ENCODE measurements around the gene PRDM16. TPM values are rescaled to one million over a fixed set of nuclear protein-coding genes. Genes with fewer than 3 reads are reported as not detected.

Gene PRDM16
- polyA plus RNA-seq, 1 of the 3 experiments (the other 2 are of a cell fraction) = not detected

- H3K4me3 ChIP-seq (ENCODE audit: low read depth in 2 of 2, low read length in 1 of 2) = no peak overlapping the region
- H3K9ac ChIP-seq = no peak overlapping the region
- POLR2A ChIA-PET = no interaction called here
- CTCF ChIA-PET = no interaction called here
- no peaks in the 10 kb centered on the region for H3K4me1 ChIP-seq (ENCODE audit: control insufficient read depth in 1 of 2, insufficient read depth in 2 of 2, low read depth in 1 of 2, low read length in 1 of 2)
- H3K9me2 ChIP-seq = no peaks in the 10 kb centered on the region
- H3F3A ChIP-seq (replicated peaks; ENCODE audit: insufficient read depth) = no peaks in the 10 kb centered on the region
- no peak overlapping the region for H3K27ac ChIP-seq (ENCODE audit: low read depth in 2 of 2, low read length in 1 of 2)
- H3K79me2 ChIP-seq (ENCODE audit: insufficient read depth) = no peaks in the 10 kb centered on the region
- H2AFZ ChIP-seq (ENCODE audit: low read depth) = no peak overlapping the region
- H3K27me3 ChIP-seq (ENCODE audit: insufficient read depth) = peaks cover 35% of the 10 kb centered on the region
- no peaks in the 10 kb centered on the region for H4K20me1 ChIP-seq (ENCODE audit: insufficient read depth)
- TF ChIP-seq, protein P1, sequence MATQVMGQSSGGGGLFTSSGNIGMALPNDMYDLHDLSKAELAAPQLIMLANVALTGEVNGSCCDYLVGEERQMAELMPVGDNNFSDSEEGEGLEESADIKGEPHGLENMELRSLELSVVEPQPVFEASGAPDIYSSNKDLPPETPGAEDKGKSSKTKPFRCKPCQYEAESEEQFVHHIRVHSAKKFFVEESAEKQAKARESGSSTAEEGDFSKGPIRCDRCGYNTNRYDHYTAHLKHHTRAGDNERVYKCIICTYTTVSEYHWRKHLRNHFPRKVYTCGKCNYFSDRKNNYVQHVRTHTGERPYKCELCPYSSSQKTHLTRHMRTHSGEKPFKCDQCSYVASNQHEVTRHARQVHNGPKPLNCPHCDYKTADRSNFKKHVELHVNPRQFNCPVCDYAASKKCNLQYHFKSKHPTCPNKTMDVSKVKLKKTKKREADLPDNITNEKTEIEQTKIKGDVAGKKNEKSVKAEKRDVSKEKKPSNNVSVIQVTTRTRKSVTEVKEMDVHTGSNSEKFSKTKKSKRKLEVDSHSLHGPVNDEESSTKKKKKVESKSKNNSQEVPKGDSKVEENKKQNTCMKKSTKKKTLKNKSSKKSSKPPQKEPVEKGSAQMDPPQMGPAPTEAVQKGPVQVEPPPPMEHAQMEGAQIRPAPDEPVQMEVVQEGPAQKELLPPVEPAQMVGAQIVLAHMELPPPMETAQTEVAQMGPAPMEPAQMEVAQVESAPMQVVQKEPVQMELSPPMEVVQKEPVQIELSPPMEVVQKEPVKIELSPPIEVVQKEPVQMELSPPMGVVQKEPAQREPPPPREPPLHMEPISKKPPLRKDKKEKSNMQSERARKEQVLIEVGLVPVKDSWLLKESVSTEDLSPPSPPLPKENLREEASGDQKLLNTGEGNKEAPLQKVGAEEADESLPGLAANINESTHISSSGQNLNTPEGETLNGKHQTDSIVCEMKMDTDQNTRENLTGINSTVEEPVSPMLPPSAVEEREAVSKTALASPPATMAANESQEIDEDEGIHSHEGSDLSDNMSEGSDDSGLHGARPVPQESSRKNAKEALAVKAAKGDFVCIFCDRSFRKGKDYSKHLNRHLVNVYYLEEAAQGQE (IDR thresholded peaks at IDR 0.05; ENCODE audit: low read depth, low read length) = no peak
- TF ChIP-seq, protein P2, sequence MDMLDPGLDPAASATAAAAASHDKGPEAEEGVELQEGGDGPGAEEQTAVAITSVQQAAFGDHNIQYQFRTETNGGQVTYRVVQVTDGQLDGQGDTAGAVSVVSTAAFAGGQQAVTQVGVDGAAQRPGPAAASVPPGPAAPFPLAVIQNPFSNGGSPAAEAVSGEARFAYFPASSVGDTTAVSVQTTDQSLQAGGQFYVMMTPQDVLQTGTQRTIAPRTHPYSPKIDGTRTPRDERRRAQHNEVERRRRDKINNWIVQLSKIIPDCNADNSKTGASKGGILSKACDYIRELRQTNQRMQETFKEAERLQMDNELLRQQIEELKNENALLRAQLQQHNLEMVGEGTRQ (IDR thresholded peaks at IDR 0.05; ENCODE audit: borderline replicate concordance, low read depth, low read length) = no peak
- TF ChIP-seq SIN3A (IDR thresholded peaks at IDR 0.05; ENCODE audit: borderline replicate concordance, low read depth, low read length) = no peak
- TF ChIP-seq FOXM1 (IDR thresholded peaks at IDR 0.05; ENCODE audit: low read depth) = no peak
- H3K36me3 ChIP-seq (replicated peaks in 1 of 2; ENCODE audit: control insufficient read depth in 1 of 2, insufficient read depth in 2 of 2, low read length in 1 of 2) = no peaks in the 10 kb centered on the region
- no peaks in the 10 kb centered on the region for H3K9me3 ChIP-seq
- no peak overlapping the region for H3K4me2 ChIP-seq
- 0% methylated on average over 4 of the region's 12 CpGs for WGBS (ENCODE audit: low lambda C conversion rate)
- DNase-seq = no peak
These were observed 226.8 kb downstream of the PRDM16 start for GRCh38 chr1:3295846-3296245.

DNA sequence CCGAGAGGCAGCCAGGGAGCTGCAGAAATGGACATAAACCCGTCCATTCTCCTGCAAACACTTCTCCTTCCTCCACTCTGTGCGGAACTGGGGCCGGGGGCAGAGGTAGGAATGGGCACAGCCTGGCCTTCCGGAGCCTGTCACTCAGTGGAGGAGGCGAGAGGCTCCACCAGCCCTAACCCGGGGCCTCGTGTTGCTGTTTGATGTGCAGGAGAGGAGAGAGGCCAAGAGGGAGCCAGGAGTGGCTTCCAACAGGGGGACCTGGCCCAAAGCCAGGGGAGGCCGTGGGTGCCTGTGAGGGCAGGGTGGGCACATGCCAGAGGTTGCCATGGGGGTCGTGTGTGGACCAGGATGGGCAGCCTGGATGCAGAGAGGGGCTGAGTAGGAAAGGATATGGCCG is 227.3 kb downstream of the PRDM16 start:
- POLR2A ChIA-PET = no interaction called here
- WGBS (ENCODE audit: low lambda C conversion rate) = 10% methylated on average over 11 of the region's 11 CpGs
- Histone ChIP-seq H3F3A (replicated peaks; ENCODE audit: insufficient read depth) (no peaks in the 10 kb centered on the region), H3K4me2 (no peak overlapping the region), H3K79me2 (ENCODE audit: insufficient read depth) (no peaks in the 10 kb centered on the region), H3K4me1 (ENCODE audit: control insufficient read depth in 1 of 2, insufficient read depth in 2 of 2, low read depth in 1 of 2, low read length in 1 of 2) (no peaks in the 10 kb centered on the region), H4K20me1 (ENCODE audit: insufficient read depth) (no peaks in the 10 kb centered on the region), H2AFZ (ENCODE audit: low read depth) (no peak overlapping the region), H3K27me3 (ENCODE audit: insufficient read depth) (peaks cover 34% of the 10 kb centered on the region), H3K9me3 (no peaks in the 10 kb centered on the region), H3K9me2 (no peaks in the 10 kb centered on the region), H3K4me3 (ENCODE audit: low read depth in 2 of 2, low read length in 1 of 2) (no peak overlapping the region), H3K27ac (ENCODE audit: low read depth in 2 of 2, low read length in 1 of 2) (no peak overlapping the region), H3K9ac (no peak overlapping the region), H3K36me3 (replicated peaks in 1 of 2; ENCODE audit: control insufficient read depth in 1 of 2, insufficient read depth in 2 of 2, low read length in 1 of 2) (no peaks in the 10 kb centered on the region)
- TF ChIP-seq ELF1 (IDR thresholded peaks at IDR 0.05) = no peak
- CTCF ChIA-PET = no interaction called here
- DNase-seq = no peak

- no peak overlapping the region for H2AFZ ChIP-seq (ENCODE audit: low read depth)
- ChIA-PET CTCF (no interaction called here), POLR2A (no interaction called here)
- H3K4me2 ChIP-seq = no peak overlapping the region
- no peaks in the 10 kb centered on the region for H4K20me1 ChIP-seq (ENCODE audit: insufficient read depth)
- H3K4me1 ChIP-seq (ENCODE audit: control insufficient read depth in 1 of 2, insufficient read depth in 2 of 2, low read depth in 1 of 2, low read length in 1 of 2) = no peaks in the 10 kb centered on the region
- H3K36me3 ChIP-seq (replicated peaks in 1 of 2; ENCODE audit: control insufficient read depth in 1 of 2, insufficient read depth in 2 of 2, low read length in 1 of 2) = no peaks in the 10 kb centered on the region
- peaks cover 29% of the 10 kb centered on the region for H3K27me3 ChIP-seq (ENCODE audit: insufficient read depth)
- H3K4me3 ChIP-seq (ENCODE audit: low read depth in 2 of 2, low read length in 1 of 2) = no peak overlapping the region
- H3K9me3 ChIP-seq = no peaks in the 10 kb centered on the region
- no peak overlapping the region for H3K9ac ChIP-seq
- no peaks in the 10 kb centered on the region for H3F3A ChIP-seq (replicated peaks; ENCODE audit: insufficient read depth)
- WGBS (ENCODE audit: low lambda C conversion rate) = 29% methylated on average over 16 of the region's 16 CpGs
- H3K9me2 ChIP-seq = no peaks in the 10 kb centered on the region
- H3K79me2 ChIP-seq (ENCODE audit: insufficient read depth) = no peaks in the 10 kb centered on the region
- no peak overlapping the region for H3K27ac ChIP-seq (ENCODE audit: low read depth in 2 of 2, low read length in 1 of 2)
- DNase-seq = no peak
- TF ChIP-seq YY1 (IDR thresholded peaks at IDR 0.05; ENCODE audit: low read depth) = no peak
- no peak for TF ChIP-seq MEF2A (IDR thresholded peaks at IDR 0.05; ENCODE audit: borderline replicate concordance, low read depth)
- no peak for TF ChIP-seq TAF1 (IDR thresholded peaks at IDR 0.05; ENCODE audit: borderline replicate concordance, low read depth, low read length)
- no peak for TF ChIP-seq EP300 (IDR thresholded peaks at IDR 0.05; ENCODE audit: borderline replicate concordance in 1 of 2, low read depth in 1 of 2, low read length in 1 of 2)
- no peak for TF ChIP-seq POLR2AphosphoS5 (IDR thresholded peaks at IDR 0.05; ENCODE audit: low read depth, low read length)
- TF ChIP-seq, protein P3, sequence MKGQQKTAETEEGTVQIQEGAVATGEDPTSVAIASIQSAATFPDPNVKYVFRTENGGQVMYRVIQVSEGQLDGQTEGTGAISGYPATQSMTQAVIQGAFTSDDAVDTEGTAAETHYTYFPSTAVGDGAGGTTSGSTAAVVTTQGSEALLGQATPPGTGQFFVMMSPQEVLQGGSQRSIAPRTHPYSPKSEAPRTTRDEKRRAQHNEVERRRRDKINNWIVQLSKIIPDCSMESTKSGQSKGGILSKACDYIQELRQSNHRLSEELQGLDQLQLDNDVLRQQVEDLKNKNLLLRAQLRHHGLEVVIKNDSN (IDR thresholded peaks at IDR 0.05; ENCODE audit: borderline replicate concordance, low read depth) = no peak
- TF ChIP-seq, protein P4, sequence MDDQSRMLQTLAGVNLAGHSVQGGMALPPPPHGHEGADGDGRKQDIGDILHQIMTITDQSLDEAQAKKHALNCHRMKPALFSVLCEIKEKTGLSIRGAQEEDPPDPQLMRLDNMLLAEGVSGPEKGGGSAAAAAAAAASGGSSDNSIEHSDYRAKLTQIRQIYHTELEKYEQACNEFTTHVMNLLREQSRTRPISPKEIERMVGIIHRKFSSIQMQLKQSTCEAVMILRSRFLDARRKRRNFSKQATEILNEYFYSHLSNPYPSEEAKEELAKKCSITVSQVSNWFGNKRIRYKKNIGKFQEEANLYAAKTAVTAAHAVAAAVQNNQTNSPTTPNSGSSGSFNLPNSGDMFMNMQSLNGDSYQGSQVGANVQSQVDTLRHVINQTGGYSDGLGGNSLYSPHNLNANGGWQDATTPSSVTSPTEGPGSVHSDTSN (IDR thresholded peaks at IDR 0.05) = no peak
- TF ChIP-seq, protein P5, sequence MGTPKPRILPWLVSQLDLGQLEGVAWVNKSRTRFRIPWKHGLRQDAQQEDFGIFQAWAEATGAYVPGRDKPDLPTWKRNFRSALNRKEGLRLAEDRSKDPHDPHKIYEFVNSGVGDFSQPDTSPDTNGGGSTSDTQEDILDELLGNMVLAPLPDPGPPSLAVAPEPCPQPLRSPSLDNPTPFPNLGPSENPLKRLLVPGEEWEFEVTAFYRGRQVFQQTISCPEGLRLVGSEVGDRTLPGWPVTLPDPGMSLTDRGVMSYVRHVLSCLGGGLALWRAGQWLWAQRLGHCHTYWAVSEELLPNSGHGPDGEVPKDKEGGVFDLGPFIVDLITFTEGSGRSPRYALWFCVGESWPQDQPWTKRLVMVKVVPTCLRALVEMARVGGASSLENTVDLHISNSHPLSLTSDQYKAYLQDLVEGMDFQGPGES (IDR thresholded peaks at IDR 0.05; ENCODE audit: low read depth, low read length) = no peak
- no peak for TF ChIP-seq RFX5 (IDR thresholded peaks at IDR 0.05; ENCODE audit: low read length)
- no peak for TF ChIP-seq RCOR1 (IDR thresholded peaks at IDR 0.05; ENCODE audit: low read length)
These were observed 227.8 kb downstream of the PRDM16 start for GRCh38 chr1:3296826-3297225.

Data from SK-N-SH (cell line).